Measurements from ENCODE around the gene MROH9. TPM values are rescaled to one million over a fixed set of nuclear protein-coding genes. Genes with fewer than 3 reads are reported as not detected.

The MROH9 gene
- polyA plus RNA-seq, 1 donor (not counting 4 experiments of a cell fraction or from before 2014, with no cell fraction given) = 0.04 TPM

- no peaks in the 10 kb centered on the region for H4K20me1 ChIP-seq (ENCODE audit: control insufficient read depth, extremely low read depth, insufficient read depth, low read length)
- H3K36me3 ChIP-seq (ENCODE audit: control insufficient read depth in 2 of 2, extremely low read depth in 1 of 2, insufficient read depth in 2 of 2, low read length in 2 of 2) = no peaks in the 10 kb centered on the region
- H2AFZ ChIP-seq (ENCODE audit: control insufficient read depth, low read length) = no peak overlapping the region
- H3K27ac ChIP-seq (ENCODE audit: control insufficient read depth, insufficient read depth, low read length) = no peak overlapping the region
- no peak overlapping the region for H3K4me3 ChIP-seq (ENCODE audit: control insufficient read depth in 2 of 3, extremely low read depth in 1 of 3, insufficient read depth in 2 of 3, low read depth in 1 of 3, low read length in 3 of 3)
- no peaks in the 10 kb centered on the region for H3K27me3 ChIP-seq (ENCODE audit: control insufficient read depth, extremely low read depth, insufficient read depth, low read length)
- H3K79me2 ChIP-seq (ENCODE audit: control insufficient read depth, insufficient read depth, low read length) = no peaks in the 10 kb centered on the region
- H3K9me3 ChIP-seq (ENCODE audit: control insufficient read depth, low read depth, low read length) = no peaks in the 10 kb centered on the region
- dilution Hi-C loops (cut with MboI; ENCODE audit: extremely low pct_ligation_motif_present, low sequenced_read_pairs) = no loop called here
- TF ChIP-seq EZH2 (IDR thresholded peaks at IDR 0.05; ENCODE audit: low read length) = no peak
- TF ChIP-seq CTCF (optimal IDR thresholded peaks at IDR 0.05 in 1 of 3, IDR thresholded peaks at IDR 0.05 in 1 of 3, conservative IDR thresholded peaks at IDR 0.05 in 1 of 3; ENCODE audit: extremely low read depth in 1 of 3, insufficient read depth in 2 of 3, low read length in 3 of 3) = no peak
- peaks cover 27% of the 10 kb centered on the region for H3K4me1 ChIP-seq (ENCODE audit: control insufficient read depth, extremely low read depth, insufficient read depth, low read length)
- H3K9me1 ChIP-seq (ENCODE audit: control insufficient read depth, extremely low read depth, insufficient read depth, low read length) = no peaks in the 10 kb centered on the region
- FAIRE-seq (no peak), DNase-seq (ENCODE audit: low read depth, low spot score) (no peak)
- no peak overlapping the region for H3K9ac ChIP-seq (ENCODE audit: control insufficient read depth, extremely low read depth, insufficient read depth, low read length)
- H3K4me2 ChIP-seq (ENCODE audit: control insufficient read depth, extremely low read depth, insufficient read depth, low read depth, low read length) = no peak overlapping the region
Observed at GRCh38 chr1:170932236-170932635, 3.1 kb upstream of the MROH9 start.

- Histone ChIP-seq H3K27ac (ENCODE audit: control insufficient read depth, insufficient read depth, low read length) (no peak overlapping the region), H3K4me3 (ENCODE audit: control insufficient read depth in 2 of 3, extremely low read depth in 1 of 3, insufficient read depth in 2 of 3, low read depth in 1 of 3, low read length in 3 of 3) (no peak overlapping the region), H3K4me1 (ENCODE audit: control insufficient read depth, extremely low read depth, insufficient read depth, low read length) (peaks cover 4% of the 10 kb centered on the region), H3K79me2 (ENCODE audit: control insufficient read depth, insufficient read depth, low read length) (no peaks in the 10 kb centered on the region), H3K9me1 (ENCODE audit: control insufficient read depth, extremely low read depth, insufficient read depth, low read length) (no peaks in the 10 kb centered on the region), H3K27me3 (ENCODE audit: control insufficient read depth, extremely low read depth, insufficient read depth, low read length) (no peaks in the 10 kb centered on the region), H3K9ac (ENCODE audit: control insufficient read depth, extremely low read depth, insufficient read depth, low read length) (no peak overlapping the region), H2AFZ (ENCODE audit: control insufficient read depth, low read length) (no peak overlapping the region), H3K9me3 (ENCODE audit: control insufficient read depth, low read depth, low read length) (no peaks in the 10 kb centered on the region), H3K4me2 (ENCODE audit: control insufficient read depth, extremely low read depth, insufficient read depth, low read depth, low read length) (no peak overlapping the region), H3K36me3 (ENCODE audit: control insufficient read depth in 2 of 2, extremely low read depth in 1 of 2, insufficient read depth in 2 of 2, low read length in 2 of 2) (no peaks in the 10 kb centered on the region), H4K20me1 (ENCODE audit: control insufficient read depth, extremely low read depth, insufficient read depth, low read length) (no peaks in the 10 kb centered on the region)
- DNase-seq (ENCODE audit: low read depth, low spot score) = no peak
- no peak for FAIRE-seq
- dilution Hi-C loops (cut with MboI; ENCODE audit: extremely low pct_ligation_motif_present, low sequenced_read_pairs) = no loop called here
- TF ChIP-seq EZH2 (IDR thresholded peaks at IDR 0.05; ENCODE audit: low read length) (no peak), CTCF (optimal IDR thresholded peaks at IDR 0.05 in 1 of 3, IDR thresholded peaks at IDR 0.05 in 1 of 3, conservative IDR thresholded peaks at IDR 0.05 in 1 of 3; ENCODE audit: extremely low read depth in 1 of 3, insufficient read depth in 2 of 3, low read length in 3 of 3) (no peak)
Observed at GRCh38 chr1:170938281-170938680, 2.9 kb downstream of the MROH9 start.
